Heart left ventricle (tissue), 16 donors: ENCODE data around the gene PDGFRB. TPM values are rescaled to one million over a fixed set of nuclear protein-coding genes. Genes with fewer than 3 reads are reported as not detected.

ENCODE experiments used
- ATAC-seq, 4 donors: fragments of 200-7000 bp; cut with Tn5 transposase; one replicate each; pipeline ENCODE4 v1.9.1; 2020 to 2022; ENCODE audit warnings: moderate library complexity in 4 of 4, mild to moderate bottlenecking in 3 of 4, moderate number of reproducible peaks in 1 of 4
- DNase-seq, 5 donors: peaks; one replicate each; pipeline ENCODE4 v3.0.0-alpha.2; 2020
- H3K27ac ChIP-seq, 12 donors: fragments of 200-600 bp; sonication (generic) in 4 of 12; one replicate each; pipeline versions ENCODE4 v1.5.0 to v1.8.0; 2016 to 2022; ENCODE audit warnings: mild to moderate bottlenecking in 2 of 12
- H3K27me3 ChIP-seq, 9 donors: fragments of 200-600 bp; sonication (generic) in 2 of 9; one replicate each; pipeline versions ENCODE4 v1.5.1 to v1.8.0; 2016 to 2022; ENCODE audit warnings: mild to moderate bottlenecking in 3 of 9
- H3K36me3 ChIP-seq, 9 donors: fragments of 200-600 bp; sonication (generic) in 2 of 9; one replicate each; pipeline versions ENCODE4 v1.5.0 to v1.8.0; 2018 to 2022; ENCODE audit warnings: mild to moderate bottlenecking in 2 of 9
- H3K4me1 ChIP-seq, 12 donors: fragments of 200-600 bp; sonication (generic) in 4 of 12; one replicate each; pipeline versions ENCODE4 v1.5.0 to v1.8.0; 2016 to 2022; ENCODE audit warnings: mild to moderate bottlenecking in 3 of 12
- H3K4me3 ChIP-seq, 12 donors: fragments of 200-600 bp; sonication (generic) in 4 of 12; one replicate each; pipeline versions ENCODE4 v1.5.0 to v1.8.0; 2017 to 2022; ENCODE audit warnings: mild to moderate bottlenecking in 9 of 12, moderate library complexity in 4 of 12
- H3K9me3 ChIP-seq, 12 donors: fragments of 200-600 bp; sonication (generic) in 4 of 12; one replicate each; pipeline versions ENCODE4 v1.5.0 to v1.8.0; 2016 to 2022; ENCODE audit warnings: mild to moderate bottlenecking in 1 of 12
- CTCF ChIP-seq, 12 donors: fragments of 200-600 bp; sonication (generic) in 4 of 12; IDR thresholded peaks; one replicate each; pipeline versions ENCODE4 v1.5.0 to v1.8.0; 2018 to 2022; ENCODE audit warnings: antibody characterized with exemption in 12 of 12, mild to moderate bottlenecking in 5 of 12
- POLR2A ChIP-seq, 2 donors: fragments of 450-650 bp; IDR thresholded peaks; one replicate each; pipeline ENCODE4 v1.6.1; 2017; ENCODE audit warnings: antibody characterized with exemption in 2 of 2, mild to moderate bottlenecking in 2 of 2, moderate library complexity in 2 of 2
- WGBS, 4 donors: extraction: QIAGEN DNeasy Blood & Tissue Kit in 2 of 4; methylation state at CpG; one replicate each; pipeline versions ENCODE4 v1.1.5 to v1.1.7; 2013 to 2018; 5-methylcytosine and 5-hydroxymethylcytosine counted together
- intact Hi-C, 10 donors: fragments of 100-400 bp; cut with DNase I; formaldehyde crosslinking; loops; one replicate each; pipeline versions ENCODE4 v1.11.1 to v1.14.2; 2022
- polyA plus RNA-seq, 2 donors: library from polyadenylated mRNA; stranded (reverse); fragments of 200-250 nt; gene quantifications; one replicate each; pipeline ENCODE4 v1.2.3, GENCODE V29; 2013
- total RNA-seq, 9 donors: library from RNA; depleted of rRNA in 2 of 9; stranded (reverse); fragments of >200 nt in 2 of 9; fragmentation: NEBNext Ultra II Directional in 3 of 9; extraction: Animal tissue kit (Norgen Biotek cat#: 25700) in 3 of 9; gene quantifications; one replicate each; pipeline versions ENCODE4 v1.1.0 to v1.2.4, GENCODE V29; 2016 to 2023
- donor health status: ischemic (EF 13 %, LVEDD 7.1; RV severe dilation, severe dysfunction).
- donor health status: healthy with polysubstance abuse.
- donor health status: DM: no; HTN: yes; CAD: no.
- donor health status: DM: no; HTN: no; CAD: no.
- donor health status: ischemic (EF 25% LVEDD 6.9; RV normal size, moderate dysfunction).
- donor health status: ischemic (EF 25% LVEDD 5.7; RV mildly dilated, moderate dysfunction).
- donor health status: healthy.
- donor health status: DM: yes; HTN: yes; CAD: no.
- donor health status: ischemic (EF 35%, LVEDD 5.7; RV mildly dilated, moderate dysfunction).
- donor health status: nonischemic (EF 11% LVEDD 7.7; RV severe dilation, severe dysfunction).
- donor health status: DM: yes; HTN: yes; CAD: no.
- donor health status: PGD.
- donor health status: ischemic (EF 29% LVEDD 5.4; RV normal size, mild dysfunction).
- donor health status: nonischemic (EF 23%, LVEDD 6.1; RV moderate dilation, normal function).

Gene PDGFRB
- total and polyA plus RNA-seq, 11 donors: 27.6 to 112 (median 45.6) TPM

GRCh38 chr5:150066901-150067396, 88.7 kb downstream of the PDGFRB start:
- 92 to 100% (median 95%) methylated on average over 2 of the region's 2 CpGs for WGBS, 4 donors
- no peaks in the 10 kb centered on the region for H3K9me3 ChIP-seq
- ATAC-seq: no peak
- peak overlapping the region in 3 of 12 donors; percentile 0 to 81 (median 24) for H3K27ac ChIP-seq
- H3K4me1 ChIP-seq: peaks cover 0 to 69% (median 0%) of the 10 kb centered on the region in 12 donors
- no peak for TF ChIP-seq CTCF (IDR thresholded peaks at IDR 0.05)
- TF ChIP-seq POLR2A (IDR thresholded peaks at IDR 0.05): no peak
- intact Hi-C loops: no loop called here
- no peak overlapping the region for H3K4me3 ChIP-seq
- H3K27me3 ChIP-seq: no peaks in the 10 kb centered on the region
- no peak for DNase-seq
- peaks cover 0 to 57% (median 0%) of the 10 kb centered on the region in 9 donors for H3K36me3 ChIP-seq

- Histone ChIP-seq H3K27ac (peak overlapping the region in 4 of 12 donors; percentile 0 to 81 (median 37)), H3K4me3 (no peak overlapping the region), H3K4me1 (peaks cover 0 to 69% (median 0%) of the 10 kb centered on the region in 12 donors), H3K9me3 (no peaks in the 10 kb centered on the region), H3K36me3 (peaks cover 0 to 61% (median 0%) of the 10 kb centered on the region in 9 donors), H3K27me3 (no peaks in the 10 kb centered on the region)
- TF ChIP-seq POLR2A (IDR thresholded peaks at IDR 0.05) (no peak), CTCF (IDR thresholded peaks at IDR 0.05) (no peak)
- 92 to 98% (median 95%) methylated on average over 5 of the region's 5 CpGs for WGBS, 4 donors
- ATAC-seq (no peak), DNase-seq (no peak)
- intact Hi-C loops: no loop called here
Observed at GRCh38 chr5:150066436-150066835, 89.2 kb downstream of the PDGFRB start.

- intact Hi-C loops: no loop called here
- WGBS, 4 donors: 66 to 82% (median 70%) methylated on average over 8 to 10 of the region's 10 CpGs
- peak in 4 of 5 donors; percentile 42 to 67 (median 54) for DNase-seq
Observed at GRCh38 chr5:150065886-150066285, 89.8 kb downstream of the PDGFRB start.

GRCh38 chr5:150065346-150065745, 90.3 kb downstream of the PDGFRB start:
- no peaks in the 10 kb centered on the region for H3K27me3 ChIP-seq
- TF ChIP-seq CTCF (IDR thresholded peaks at IDR 0.05) (no peak), POLR2A (IDR thresholded peaks at IDR 0.05) (no peak)
- H3K4me1 ChIP-seq: peaks cover 0 to 69% (median 0%) of the 10 kb centered on the region in 12 donors
- intact Hi-C loops: no loop called here
- H3K9me3 ChIP-seq: no peaks in the 10 kb centered on the region
- no peak overlapping the region for H3K4me3 ChIP-seq
- peak overlapping the region in 5 of 12 donors; percentile 42 to 81 (median 46) for H3K27ac ChIP-seq
- H3K36me3 ChIP-seq: peaks cover 0 to 60% (median 0%) of the 10 kb centered on the region in 9 donors
- WGBS, 4 donors: 71 to 94% (median 79%) methylated on average over 2 to 6 of the region's 6 CpGs
- DNase-seq: peak; percentile 46 to 78 (median 61)
- ATAC-seq: peak; percentile 57 to 69 (median 64)

More at GRCh38 chr5:150065886-150066285, 89.8 kb downstream of the PDGFRB start:
- peaks cover 0 to 60% (median 0%) of the 10 kb centered on the region in 9 donors for H3K36me3 ChIP-seq
- TF ChIP-seq CTCF (IDR thresholded peaks at IDR 0.05) (no peak), POLR2A (IDR thresholded peaks at IDR 0.05) (no peak)
- H3K9me3 ChIP-seq: no peaks in the 10 kb centered on the region
- H3K4me3 ChIP-seq: no peak overlapping the region
- H3K27ac ChIP-seq: peak overlapping the region in 4 of 12 donors; percentile 42 to 81 (median 48)
- peaks cover 0 to 69% (median 0%) of the 10 kb centered on the region in 12 donors for H3K4me1 ChIP-seq
- peak; percentile 11 to 59 (median 52) for ATAC-seq
- no peaks in the 10 kb centered on the region for H3K27me3 ChIP-seq
